ENCODE results near the gene ST6GALNAC5. TPM values are rescaled to one million over a fixed set of nuclear protein-coding genes. Genes with fewer than 3 reads are reported as not detected.

Gene ST6GALNAC5
- total and polyA plus RNA-seq, 2 donors (not counting 3 experiments of a cell fraction or from before 2014, with no cell fraction given): not detected

DNA sequence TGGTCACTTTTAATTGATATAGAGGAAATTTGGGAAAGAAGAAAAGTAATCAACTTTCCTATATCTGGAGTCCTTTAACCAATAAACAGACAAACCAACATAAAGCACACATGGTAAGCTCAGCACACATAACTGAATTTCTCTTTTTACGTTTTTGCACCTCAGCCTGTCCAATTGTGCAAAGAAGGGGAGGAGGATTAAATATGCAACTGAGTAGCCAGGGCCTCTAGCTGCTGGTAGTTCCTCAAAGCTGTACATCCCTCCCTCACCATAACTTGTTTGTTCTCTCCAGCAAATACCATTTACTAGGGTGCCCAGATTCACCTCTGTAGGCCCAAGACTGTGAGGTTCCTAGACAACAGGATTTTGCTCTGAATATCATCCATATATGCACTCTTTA, 25.4 kb downstream of the ST6GALNAC5 start:
- Histone ChIP-seq H3K4me3 (replicated peaks in 1 of 3; ENCODE audit: insufficient read depth in 1 of 3, low read depth in 1 of 3, low read length in 3 of 3) (no peak overlapping the region), H3K36me3 (ENCODE audit: control insufficient read depth in 2 of 2, extremely low read depth in 1 of 2, insufficient read depth in 2 of 2, low read length in 2 of 2) (no peaks in the 10 kb centered on the region), H3K79me2 (ENCODE audit: control insufficient read depth, insufficient read depth, low read length) (no peaks in the 10 kb centered on the region), H4K20me1 (replicated peaks; ENCODE audit: control insufficient read depth, extremely low read depth, insufficient read depth, low read length) (no peaks in the 10 kb centered on the region), H3K4me2 (ENCODE audit: insufficient read depth, low read length) (no peak overlapping the region), H3K27me3 (ENCODE audit: control insufficient read depth in 2 of 2, insufficient read depth in 2 of 2, low read length in 2 of 2) (peaks cover 0 to 9% of the 10 kb centered on the region in 2 experiments), H3K27ac (ENCODE audit: insufficient read depth, low read depth, low read length) (no peak overlapping the region), H3K4me1 (ENCODE audit: control insufficient read depth, extremely low read depth, insufficient read depth, low read length) (no peaks in the 10 kb centered on the region), H3K9me1 (replicated peaks; ENCODE audit: control insufficient read depth, extremely low read depth, insufficient read depth, low read length) (no peaks in the 10 kb centered on the region), H2AFZ (ENCODE audit: low read depth, low read length) (no peak overlapping the region), H3K9me3 (replicated peaks; ENCODE audit: control insufficient read depth, insufficient read depth, low read length) (no peaks in the 10 kb centered on the region), H3K9ac (replicated peaks; ENCODE audit: extremely low read depth, insufficient read depth, low read length) (no peak overlapping the region)
- DNase-seq (ENCODE audit: low read depth, low spot score) (no peak), FAIRE-seq (no peak)
- TF ChIP-seq JUN (IDR thresholded peaks at IDR 0.05; ENCODE audit: borderline replicate concordance, insufficient read depth, insufficient read length, low read depth) (no peak), GATA2 (IDR thresholded peaks at IDR 0.05; ENCODE audit: insufficient read depth, insufficient read length, low read depth, low read length) (no peak), POLR2AphosphoS5 (IDR thresholded peaks at IDR 0.05; ENCODE audit: insufficient read depth, low read depth, low read length) (no peak), MYC (IDR thresholded peaks at IDR 0.05; ENCODE audit: low read depth, low read length) (no peak), FOS (IDR thresholded peaks at IDR 0.05; ENCODE audit: borderline replicate concordance, insufficient read depth, low read length) (no peak)
- TF ChIP-seq, protein P1, sequence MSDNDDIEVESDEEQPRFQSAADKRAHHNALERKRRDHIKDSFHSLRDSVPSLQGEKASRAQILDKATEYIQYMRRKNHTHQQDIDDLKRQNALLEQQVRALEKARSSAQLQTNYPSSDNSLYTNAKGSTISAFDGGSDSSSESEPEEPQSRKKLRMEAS (IDR thresholded peaks at IDR 0.05; ENCODE audit: insufficient read depth, insufficient read length): no peak
- dilution Hi-C loops (cut with MboI; ENCODE audit: extremely low pct_ligation_motif_present, low sequenced_read_pairs) (no loop called here), intact Hi-C loops (cut with micrococcal nuclease) (no loop called here)
- no TSS peak for BruUV-seq (replicated peaks)
- ChIA-PET CTCF (no interaction called here), POLR2A (no interaction called here)

DNA sequence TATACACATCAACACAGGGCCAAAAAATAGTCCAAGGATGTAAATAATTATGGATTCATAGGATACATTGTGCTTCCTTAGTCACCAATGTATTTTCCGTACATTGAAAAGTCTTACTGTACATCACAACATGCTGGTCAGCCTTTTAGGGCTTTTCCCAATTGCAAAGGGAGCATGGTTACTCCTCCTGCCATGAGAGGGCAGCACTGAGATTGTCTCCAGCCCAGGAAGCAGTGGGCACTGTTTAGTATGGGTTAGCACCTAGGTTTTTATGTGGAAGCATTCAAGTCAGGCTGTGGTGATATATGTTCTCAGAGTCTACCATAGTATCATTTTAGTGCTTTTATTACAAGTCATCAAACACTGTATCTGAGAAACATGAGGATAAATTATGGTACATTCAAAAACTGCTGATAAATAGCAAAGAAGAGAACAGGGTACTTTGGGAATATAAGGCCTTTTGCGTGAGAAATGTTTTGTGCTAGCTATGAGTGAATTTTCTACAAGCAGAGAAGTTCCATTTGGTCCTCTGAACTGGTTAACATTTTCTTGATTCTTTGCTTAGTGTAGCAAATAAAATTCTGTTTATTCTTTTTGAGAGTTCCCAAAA, 34.0 kb downstream of the ST6GALNAC5 start:
- Histone ChIP-seq H3K79me2 (ENCODE audit: control insufficient read depth, insufficient read depth, low read length) (no peaks in the 10 kb centered on the region), H3K4me3 (replicated peaks in 1 of 3; ENCODE audit: insufficient read depth in 1 of 3, low read depth in 1 of 3, low read length in 3 of 3) (no peak overlapping the region), H3K4me2 (ENCODE audit: insufficient read depth, low read length) (no peak overlapping the region), H2AFZ (ENCODE audit: low read depth, low read length) (no peak overlapping the region), H3K9me3 (replicated peaks; ENCODE audit: control insufficient read depth, insufficient read depth, low read length) (no peaks in the 10 kb centered on the region), H3K36me3 (ENCODE audit: control insufficient read depth in 2 of 2, extremely low read depth in 1 of 2, insufficient read depth in 2 of 2, low read length in 2 of 2) (no peaks in the 10 kb centered on the region), H3K27me3 (ENCODE audit: control insufficient read depth in 2 of 2, insufficient read depth in 2 of 2, low read length in 2 of 2) (no peaks in the 10 kb centered on the region), H3K9me1 (replicated peaks; ENCODE audit: control insufficient read depth, extremely low read depth, insufficient read depth, low read length) (no peaks in the 10 kb centered on the region), H4K20me1 (replicated peaks; ENCODE audit: control insufficient read depth, extremely low read depth, insufficient read depth, low read length) (no peaks in the 10 kb centered on the region), H3K9ac (replicated peaks; ENCODE audit: extremely low read depth, insufficient read depth, low read length) (no peak overlapping the region), H3K27ac (ENCODE audit: insufficient read depth, low read depth, low read length) (no peak overlapping the region), H3K4me1 (ENCODE audit: control insufficient read depth, extremely low read depth, insufficient read depth, low read length) (no peaks in the 10 kb centered on the region)
- dilution Hi-C loops (cut with MboI; ENCODE audit: extremely low pct_ligation_motif_present, low sequenced_read_pairs) (no loop called here), intact Hi-C loops (cut with micrococcal nuclease) (loop anchor here (1.0 to 5.0 kb wide), 3 partner anchors 570 to 749 kb away; no protein-coding TSS in a partner anchor)
- ChIA-PET POLR2A (no interaction called here), CTCF (no interaction called here)
- peak; percentile 41 for DNase-seq (ENCODE audit: low read depth, low spot score)
- TF ChIP-seq FOS (IDR thresholded peaks at IDR 0.05; ENCODE audit: borderline replicate concordance, insufficient read depth, low read length): no peak
- TF ChIP-seq, protein P2, sequence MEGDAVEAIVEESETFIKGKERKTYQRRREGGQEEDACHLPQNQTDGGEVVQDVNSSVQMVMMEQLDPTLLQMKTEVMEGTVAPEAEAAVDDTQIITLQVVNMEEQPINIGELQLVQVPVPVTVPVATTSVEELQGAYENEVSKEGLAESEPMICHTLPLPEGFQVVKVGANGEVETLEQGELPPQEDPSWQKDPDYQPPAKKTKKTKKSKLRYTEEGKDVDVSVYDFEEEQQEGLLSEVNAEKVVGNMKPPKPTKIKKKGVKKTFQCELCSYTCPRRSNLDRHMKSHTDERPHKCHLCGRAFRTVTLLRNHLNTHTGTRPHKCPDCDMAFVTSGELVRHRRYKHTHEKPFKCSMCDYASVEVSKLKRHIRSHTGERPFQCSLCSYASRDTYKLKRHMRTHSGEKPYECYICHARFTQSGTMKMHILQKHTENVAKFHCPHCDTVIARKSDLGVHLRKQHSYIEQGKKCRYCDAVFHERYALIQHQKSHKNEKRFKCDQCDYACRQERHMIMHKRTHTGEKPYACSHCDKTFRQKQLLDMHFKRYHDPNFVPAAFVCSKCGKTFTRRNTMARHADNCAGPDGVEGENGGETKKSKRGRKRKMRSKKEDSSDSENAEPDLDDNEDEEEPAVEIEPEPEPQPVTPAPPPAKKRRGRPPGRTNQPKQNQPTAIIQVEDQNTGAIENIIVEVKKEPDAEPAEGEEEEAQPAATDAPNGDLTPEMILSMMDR (IDR thresholded peaks at IDR 0.05; ENCODE audit: extremely low read depth in 1 of 2, insufficient read depth in 1 of 2, low read depth in 1 of 2, low read length in 2 of 2): peak; percentile 58 to 72
- no peak for TF ChIP-seq GATA2 (IDR thresholded peaks at IDR 0.05; ENCODE audit: insufficient read depth, insufficient read length, low read depth, low read length)
- TF ChIP-seq POLR2A (IDR thresholded peaks at IDR 0.05; ENCODE audit: low read depth, low read length): no peak
- FAIRE-seq: peak; percentile 53
- no TSS peak for BruUV-seq (replicated peaks)

Measured in endothelial cell of umbilical vein (primary cell).